ENCODE results near the gene HUWE1.
"Not testable (repeated sequence)": the region's sequence is repeated elsewhere in the genome, so short reads cannot be mapped to it uniquely, and the experiment has no call there.

Gene HUWE1, protein sequence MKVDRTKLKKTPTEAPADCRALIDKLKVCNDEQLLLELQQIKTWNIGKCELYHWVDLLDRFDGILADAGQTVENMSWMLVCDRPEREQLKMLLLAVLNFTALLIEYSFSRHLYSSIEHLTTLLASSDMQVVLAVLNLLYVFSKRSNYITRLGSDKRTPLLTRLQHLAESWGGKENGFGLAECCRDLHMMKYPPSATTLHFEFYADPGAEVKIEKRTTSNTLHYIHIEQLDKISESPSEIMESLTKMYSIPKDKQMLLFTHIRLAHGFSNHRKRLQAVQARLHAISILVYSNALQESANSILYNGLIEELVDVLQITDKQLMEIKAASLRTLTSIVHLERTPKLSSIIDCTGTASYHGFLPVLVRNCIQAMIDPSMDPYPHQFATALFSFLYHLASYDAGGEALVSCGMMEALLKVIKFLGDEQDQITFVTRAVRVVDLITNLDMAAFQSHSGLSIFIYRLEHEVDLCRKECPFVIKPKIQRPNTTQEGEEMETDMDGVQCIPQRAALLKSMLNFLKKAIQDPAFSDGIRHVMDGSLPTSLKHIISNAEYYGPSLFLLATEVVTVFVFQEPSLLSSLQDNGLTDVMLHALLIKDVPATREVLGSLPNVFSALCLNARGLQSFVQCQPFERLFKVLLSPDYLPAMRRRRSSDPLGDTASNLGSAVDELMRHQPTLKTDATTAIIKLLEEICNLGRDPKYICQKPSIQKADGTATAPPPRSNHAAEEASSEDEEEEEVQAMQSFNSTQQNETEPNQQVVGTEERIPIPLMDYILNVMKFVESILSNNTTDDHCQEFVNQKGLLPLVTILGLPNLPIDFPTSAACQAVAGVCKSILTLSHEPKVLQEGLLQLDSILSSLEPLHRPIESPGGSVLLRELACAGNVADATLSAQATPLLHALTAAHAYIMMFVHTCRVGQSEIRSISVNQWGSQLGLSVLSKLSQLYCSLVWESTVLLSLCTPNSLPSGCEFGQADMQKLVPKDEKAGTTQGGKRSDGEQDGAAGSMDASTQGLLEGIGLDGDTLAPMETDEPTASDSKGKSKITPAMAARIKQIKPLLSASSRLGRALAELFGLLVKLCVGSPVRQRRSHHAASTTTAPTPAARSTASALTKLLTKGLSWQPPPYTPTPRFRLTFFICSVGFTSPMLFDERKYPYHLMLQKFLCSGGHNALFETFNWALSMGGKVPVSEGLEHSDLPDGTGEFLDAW (N-terminal part only)
- long read RNA-seq, donor 1, partial matches to known transcripts, result 0 of 1 reads
- long read RNA-seq, donor 1, other reads (novel, unspliced or antisense), result 0 of 1 reads
- long read RNA-seq, donor 2, full-length matches to known transcripts, result 1 of 16 reads
- long read RNA-seq, donor 2, partial matches to known transcripts, result 15 of 16 reads
- long read RNA-seq, donor 2, other reads (novel, unspliced or antisense), result 0 of 16 reads
- long read RNA-seq, donor 3, partial matches to known transcripts, result 5 of 5 reads
- long read RNA-seq, donor 3, other reads (novel, unspliced or antisense), result 0 of 5 reads
- long read RNA-seq, donor 4, full-length matches to known transcripts, result 5 of 18 reads
- long read RNA-seq, donor 4, partial matches to known transcripts, result 13 of 18 reads
- long read RNA-seq, donor 4, other reads (novel, unspliced or antisense), result 0 of 18 reads
- long read RNA-seq, donor 5, partial matches to known transcripts, result 14 of 14 reads
- long read RNA-seq, donor 5, other reads (novel, unspliced or antisense), result 0 of 14 reads
- long read RNA-seq, donor 6, partial matches to known transcripts, result 5 of 5 reads
- long read RNA-seq, donor 6, other reads (novel, unspliced or antisense), result 0 of 5 reads
- long read RNA-seq, donor 7, partial matches to known transcripts, result 27 of 28 reads
- long read RNA-seq, donor 7, other reads (novel, unspliced or antisense), result 0 of 28 reads
- long read RNA-seq, donor 8, full-length matches to known transcripts, result 5 of 10 reads
- long read RNA-seq, donor 8, partial matches to known transcripts, result 5 of 10 reads
- long read RNA-seq, donor 8, other reads (novel, unspliced or antisense), result 0 of 10 reads

DNA sequence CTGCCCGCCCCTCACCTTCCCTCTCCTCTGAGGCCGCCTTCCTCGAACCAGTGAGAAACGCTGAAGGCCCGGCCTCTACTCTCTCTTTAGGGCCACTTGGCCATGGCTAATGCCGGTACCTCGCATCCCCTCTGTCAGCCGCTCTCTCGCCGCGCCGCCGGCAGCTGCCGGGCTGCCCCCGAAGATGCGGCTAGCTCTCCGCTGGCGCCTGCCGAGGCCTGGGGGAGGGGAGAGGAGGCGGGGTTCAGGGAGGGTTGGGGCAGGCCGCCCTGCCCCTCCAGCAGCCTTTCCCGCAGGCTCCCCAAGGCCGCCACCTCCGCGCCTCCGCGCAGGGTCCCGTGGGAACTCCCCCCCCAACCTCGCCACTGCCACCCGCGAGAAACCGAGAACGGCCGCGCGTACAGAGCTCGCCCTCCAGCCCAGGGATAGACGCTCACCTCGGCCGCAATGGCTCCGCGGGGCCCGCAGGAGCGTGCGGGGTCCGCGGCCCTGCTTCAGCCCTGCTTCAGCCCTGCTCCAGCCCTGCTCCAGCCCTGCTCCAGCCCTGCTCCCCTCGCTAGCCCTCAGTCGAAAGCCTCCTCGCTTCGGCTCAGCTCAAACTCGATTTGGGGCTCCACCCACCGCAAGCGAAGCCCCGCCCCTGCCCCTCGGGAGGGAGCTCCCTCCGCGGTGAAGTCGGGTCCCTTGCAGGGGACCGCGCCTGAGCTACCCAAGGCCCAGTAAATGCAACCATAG lies at the start of gene HUWE1:
TSS of gene HUWE1 (minus strand) at position 569 of the 735 bp plus-strand sequence. CDS start 32,612 bp downstream, outside the sequence.
- peak; percentile 82 for DNase-seq

DNA sequence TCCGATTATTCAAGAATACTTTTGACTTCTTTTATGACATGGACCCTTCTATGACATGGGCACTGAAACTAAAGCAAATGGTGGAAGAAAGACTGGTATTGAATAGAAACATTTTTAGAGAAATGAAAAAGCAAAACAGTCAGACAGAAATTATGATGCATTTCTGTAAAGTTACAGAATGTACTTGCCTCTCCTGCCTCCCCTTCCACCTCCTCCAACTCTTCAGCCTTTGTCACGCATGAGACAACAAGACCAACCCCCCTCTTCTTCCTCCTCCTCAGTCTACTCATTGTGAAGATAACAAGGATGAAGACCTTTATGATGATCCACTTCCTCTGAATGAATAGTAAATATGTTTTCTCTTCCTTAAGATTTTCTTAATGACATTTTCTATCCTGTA lies 46.3 kb upstream of the HUWE1 start:
- DNase-seq, result no peak

DNA sequence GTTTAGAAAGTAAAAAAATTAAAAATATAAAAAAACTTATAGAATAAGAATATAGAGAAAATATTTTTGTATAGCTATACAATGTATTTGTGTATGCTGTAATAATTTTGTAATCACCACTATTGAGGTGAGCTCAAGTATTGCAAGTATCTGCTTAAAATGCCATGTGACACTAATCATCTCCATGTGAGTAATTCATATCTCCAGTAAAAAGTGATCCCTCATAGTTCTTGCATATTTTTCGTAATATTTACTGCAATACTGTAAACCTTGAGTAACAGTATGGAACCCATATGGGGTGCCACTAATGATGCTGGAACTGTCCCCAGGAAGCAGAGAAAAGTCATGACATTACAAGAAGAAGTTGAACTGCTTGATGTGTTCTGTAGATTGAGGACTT lies 43.2 kb upstream of the HUWE1 start:
- no peak for DNase-seq

DNA sequence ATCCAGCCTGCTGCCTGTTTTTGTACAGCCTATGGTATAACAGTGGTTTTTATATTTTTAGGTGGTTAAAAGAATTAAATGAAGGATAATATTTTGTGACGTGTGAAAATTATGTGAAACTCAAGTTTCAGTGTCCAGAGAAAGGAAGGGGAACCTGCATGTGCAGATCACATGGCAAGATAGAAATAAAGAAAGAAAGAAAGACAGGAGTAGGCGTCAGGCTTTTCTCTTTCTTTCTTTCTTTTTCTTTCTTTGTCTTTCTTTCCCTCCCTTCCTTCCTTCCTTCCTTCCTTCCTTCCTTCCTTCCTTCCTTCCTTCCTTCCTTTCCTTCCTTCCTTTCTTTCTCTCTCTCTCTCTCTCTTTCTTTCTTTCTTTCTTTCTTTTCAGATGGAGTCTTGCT lies 42.0 kb upstream of the HUWE1 start:
- DNase-seq, result no peak

DNA sequence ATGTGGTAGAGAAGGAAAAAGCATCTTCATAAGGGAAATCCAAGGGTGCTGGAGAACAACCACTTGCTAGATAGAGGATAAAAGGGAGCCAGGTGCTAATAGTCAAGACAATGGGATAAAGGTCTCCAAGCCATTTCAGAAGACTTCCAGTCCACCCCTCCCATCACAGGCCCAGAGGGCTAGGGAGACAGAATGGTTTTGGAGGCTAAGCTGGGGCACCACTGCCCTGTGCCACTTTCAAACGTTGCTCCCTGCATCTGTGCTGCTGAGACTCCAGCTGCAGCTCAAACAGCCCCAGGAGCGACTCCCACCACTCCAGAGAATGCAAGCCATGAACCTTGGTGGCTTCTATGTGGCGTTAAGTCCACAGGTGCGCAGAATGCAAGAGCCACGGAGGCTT lies 38.4 kb upstream of the HUWE1 start:
- DNase-seq, result no peak

DNA sequence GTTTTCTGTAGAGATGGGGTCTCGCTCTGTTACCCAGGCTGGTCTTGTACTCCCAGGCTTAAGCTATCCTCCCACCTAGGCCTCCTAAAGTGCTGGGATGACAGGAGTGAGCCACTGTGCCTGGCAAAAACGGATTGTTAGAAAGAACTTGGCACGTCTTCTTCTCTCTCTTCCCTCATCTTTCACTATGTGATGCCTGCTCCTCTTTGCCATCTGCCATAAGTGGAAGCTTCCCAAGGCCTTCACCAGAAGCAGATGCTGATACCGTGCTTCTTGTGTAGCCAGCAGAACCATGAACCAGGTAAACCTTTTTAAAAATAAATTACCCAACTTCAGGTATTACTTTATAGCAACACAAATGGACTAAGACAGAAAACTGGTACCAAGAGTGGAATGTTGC lies 36.9 kb upstream of the HUWE1 start:
- DNase-seq, result no peak

DNA sequence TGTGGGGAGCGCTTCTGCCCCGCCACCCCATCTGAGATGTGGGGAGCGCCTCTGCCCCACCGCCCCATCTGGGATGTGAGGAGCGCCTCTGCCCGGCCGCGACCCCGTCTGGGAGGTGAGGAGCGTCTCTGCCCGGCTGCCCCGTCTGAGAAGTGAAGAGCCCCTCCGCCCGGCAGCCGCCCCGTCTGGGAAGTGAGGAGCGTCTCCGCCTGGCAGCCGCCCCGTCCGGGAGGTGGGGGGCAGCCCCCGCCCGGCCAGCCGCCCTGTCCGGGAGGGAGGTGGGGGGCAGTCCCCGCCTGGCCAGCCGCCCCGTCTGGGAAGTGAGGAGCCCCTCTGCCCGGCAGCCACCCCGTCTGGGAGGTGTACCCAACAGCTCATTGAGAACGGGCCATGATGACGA lies 35.1 kb upstream of the HUWE1 start:
- not testable (repeated sequence) for DNase-seq

DNA sequence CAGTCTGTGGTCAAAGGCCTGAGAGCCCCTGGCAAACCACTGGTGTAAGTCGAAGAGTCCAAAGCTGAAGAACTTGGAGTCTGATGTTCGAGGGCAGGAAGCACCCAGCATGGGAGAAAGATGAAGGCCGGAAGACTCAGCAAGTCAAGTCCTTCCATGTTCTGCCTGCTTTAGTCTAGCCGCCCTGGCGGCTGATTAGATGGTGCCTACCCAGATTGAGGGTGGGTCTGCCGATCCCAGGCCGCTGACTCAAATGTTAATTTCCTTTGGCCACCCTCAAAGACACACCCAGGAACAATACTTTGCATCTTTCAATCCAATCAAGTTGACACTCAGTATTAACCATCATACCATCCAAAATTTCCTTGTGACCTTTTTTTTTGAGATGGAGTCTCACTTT lies 33.1 kb upstream of the HUWE1 start:
- DNase-seq, result not testable (repeated sequence)

DNA sequence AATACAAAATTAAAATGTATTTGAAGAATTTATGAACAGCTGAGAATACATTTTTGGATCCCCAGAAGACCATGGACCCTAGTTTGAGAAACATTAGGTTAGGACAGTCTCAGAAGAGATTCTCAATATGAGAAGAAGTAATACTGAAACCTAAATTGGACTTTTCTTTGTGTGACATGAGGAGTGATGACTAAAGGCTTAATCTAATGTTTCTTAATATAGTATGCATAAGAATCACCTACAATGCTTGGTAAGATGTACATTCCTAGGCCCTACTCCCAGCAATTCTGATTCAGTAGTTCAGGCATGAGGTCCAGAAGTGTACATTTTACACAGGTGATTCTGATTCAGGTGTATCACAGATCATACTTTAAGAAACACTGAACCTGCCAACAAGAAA lies 31.6 kb upstream of the HUWE1 start:
- DNase-seq, result no peak

DNA sequence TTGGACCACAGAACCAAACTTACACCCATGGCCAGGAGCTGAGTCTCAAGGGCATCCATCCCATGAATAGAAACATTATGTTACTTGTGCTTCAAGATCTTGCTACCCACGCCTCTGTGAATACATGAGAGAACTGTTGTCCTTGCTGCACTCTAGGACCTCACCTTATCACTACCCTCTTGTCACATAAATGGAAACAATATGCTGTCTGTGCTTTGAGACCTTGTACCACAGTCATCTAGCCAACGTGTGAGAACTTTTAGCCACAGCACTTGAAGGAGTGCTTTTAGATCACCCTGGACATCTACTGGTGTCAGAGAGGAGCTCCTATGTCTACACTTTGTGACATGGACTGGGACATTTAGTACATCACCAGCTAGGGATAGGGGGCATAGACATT lies 30.7 kb upstream of the HUWE1 start:
- DNase-seq, result no peak

DNA sequence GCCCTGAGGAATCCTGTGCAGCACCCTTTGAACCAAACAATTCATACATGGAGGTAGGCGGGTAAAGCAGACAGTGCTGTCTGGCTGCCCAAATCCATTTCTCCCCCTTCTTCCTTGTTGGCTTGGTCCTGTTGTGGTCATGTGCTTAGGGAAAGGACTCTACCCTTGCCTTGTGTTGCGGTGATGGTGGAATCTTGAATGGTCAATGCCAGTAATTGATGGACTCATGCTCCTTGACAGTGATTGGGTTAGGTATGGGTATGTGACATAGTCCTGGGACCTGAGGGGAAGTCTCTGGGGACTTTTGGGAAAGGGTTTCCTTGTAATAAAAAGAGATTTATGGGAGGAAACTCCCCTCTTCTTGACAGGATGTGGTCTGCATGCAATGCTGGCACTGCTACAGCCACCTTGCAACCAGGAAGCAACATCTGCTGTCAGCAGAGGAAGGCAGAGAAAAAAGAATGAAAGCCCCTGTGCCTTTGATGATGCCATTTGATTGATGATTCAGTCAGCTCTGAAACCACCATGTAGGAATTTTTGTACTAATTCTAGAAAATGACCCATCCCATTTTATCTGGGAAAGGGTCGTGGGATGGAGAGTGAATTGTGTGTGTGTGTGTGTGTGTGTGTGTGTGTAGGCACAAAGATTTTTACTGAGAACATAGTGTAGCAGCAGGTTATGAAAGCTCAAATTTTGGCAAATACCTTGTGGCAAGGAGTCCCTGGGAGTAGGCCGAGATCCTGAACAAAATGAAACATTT lies 30.0 kb upstream of the HUWE1 start:
- no peak for DNase-seq

DNA sequence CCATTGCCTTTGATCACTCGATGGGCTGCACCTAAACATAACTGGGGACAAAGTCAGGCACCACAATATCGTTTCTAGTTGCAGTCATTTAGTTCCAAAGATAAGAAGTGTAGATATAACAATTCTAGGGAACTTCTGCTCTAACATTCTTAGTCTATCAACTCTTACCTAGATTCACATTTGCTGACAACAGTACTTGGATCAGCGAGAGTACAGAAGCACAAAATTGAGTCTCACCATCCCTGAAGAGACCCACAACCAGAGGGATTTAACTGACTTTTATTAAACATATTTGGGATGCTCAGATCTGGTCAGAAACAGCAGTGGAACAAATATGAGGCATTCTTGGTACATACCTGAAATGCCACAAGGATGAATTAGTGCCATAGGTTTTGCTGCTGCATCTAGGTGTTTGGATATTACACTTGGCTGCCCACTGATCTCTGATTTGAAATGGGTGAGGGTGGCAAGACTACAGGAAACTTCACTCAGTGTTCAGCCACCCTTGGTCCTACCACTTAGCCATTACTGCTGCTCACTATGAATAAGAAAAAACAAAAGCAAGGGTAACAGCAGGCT lies 28.9 kb upstream of the HUWE1 start:
- DNase-seq, result no peak

DNA sequence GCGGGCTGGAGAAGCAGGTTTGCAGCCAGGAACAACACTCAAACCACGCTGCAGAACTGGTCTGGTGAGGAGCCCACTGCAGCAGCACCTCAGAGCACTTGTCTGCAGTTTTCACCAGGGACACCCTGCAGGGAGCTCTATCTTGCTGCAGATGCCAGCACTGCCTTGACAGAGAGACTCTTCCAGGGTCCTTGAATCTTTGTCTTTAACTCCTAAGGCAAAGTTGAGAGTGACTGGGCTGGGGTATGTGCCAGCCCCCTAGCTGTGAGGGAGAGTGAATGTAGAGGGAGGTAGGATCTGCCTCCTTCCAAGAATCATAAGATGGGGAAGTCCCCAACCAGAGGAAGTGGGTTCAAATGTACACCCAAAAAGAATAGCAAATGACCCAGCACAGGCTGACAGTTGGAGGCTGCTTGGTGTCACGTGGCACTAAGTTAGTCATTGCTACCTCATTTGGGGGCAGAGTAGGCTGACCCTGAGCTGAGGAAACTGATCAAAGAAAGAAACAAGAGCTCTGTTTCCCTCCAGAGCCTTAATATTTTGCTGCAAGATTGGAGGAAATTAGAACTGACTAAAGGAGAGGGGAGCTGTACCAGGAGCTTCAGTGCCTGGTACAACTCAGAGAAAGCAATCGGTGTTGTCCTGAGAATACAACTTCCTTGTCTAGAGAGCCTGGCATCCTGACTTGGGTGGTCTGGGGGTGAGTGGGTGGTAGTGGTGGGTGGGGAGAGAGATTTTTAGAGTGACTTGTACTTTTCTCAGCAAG lies 28.2 kb upstream of the HUWE1 start:
- DNase-seq, result peak; percentile 2

DNA sequence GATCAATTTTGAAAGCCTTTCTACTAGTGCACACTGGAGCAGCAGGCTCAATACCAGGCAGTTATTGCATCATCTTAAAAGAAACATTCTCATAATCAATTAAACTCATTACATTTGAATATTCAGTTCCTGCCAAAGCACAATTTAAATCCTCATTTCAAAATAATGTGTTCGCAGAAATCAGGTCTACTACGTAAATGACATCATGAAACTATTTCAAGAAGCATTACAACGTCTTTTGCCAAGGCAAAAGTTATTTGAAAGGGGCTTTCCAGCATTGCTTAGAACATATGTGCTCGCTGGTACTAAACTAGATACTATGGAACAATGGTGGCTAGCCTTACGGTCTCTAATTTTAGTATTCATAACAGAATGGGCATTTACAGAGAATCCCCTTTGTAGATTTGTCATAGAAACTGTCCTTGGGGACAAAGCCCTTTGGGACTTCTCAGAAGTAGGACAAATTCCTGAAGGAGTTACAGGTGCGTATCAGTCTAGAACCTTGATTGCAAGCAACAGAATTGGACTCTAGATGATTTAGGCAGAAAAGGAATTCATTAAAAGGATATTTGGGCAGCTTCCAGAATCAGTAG lies 27.6 kb upstream of the HUWE1 start:
- no peak for DNase-seq

DNA sequence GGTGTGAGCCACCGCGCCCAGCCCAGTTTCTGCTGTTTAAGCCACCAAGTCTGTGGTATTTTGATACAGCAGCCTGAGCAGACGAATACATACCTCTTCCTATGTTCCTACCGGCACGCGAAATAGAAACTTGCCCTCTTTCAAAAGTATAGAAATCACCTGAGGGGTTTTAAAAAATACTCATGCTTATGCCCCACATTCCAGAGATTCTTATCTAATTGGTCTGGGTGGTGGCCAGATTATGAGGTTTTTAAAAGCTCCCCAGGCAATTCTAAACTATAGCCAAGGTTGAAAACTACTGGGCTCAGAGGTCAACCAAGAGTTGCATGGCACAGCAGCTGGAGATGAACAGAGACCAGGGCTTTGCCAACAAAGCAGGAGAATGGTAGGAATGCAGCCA lies 24.9 kb upstream of the HUWE1 start:
- no peak for DNase-seq

DNA sequence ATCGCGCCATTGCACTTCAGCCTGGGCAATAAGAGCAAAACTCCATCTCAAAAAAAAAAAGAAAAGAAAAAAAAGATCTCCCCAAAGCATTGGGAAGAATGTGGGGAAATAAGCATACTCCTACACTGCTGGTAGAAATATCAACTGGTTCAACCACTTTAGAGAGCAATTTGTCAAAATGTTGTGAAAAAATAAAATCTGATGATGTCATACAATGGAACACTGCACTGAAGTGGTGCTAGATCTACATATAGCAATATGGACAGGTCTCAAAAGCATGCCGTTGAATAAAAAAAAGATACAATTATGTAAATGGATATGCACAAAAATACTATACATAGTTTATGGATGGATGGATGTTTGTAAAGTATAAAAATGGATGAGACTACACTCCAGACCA lies 18.3 kb upstream of the HUWE1 start:
- no peak for DNase-seq

DNA sequence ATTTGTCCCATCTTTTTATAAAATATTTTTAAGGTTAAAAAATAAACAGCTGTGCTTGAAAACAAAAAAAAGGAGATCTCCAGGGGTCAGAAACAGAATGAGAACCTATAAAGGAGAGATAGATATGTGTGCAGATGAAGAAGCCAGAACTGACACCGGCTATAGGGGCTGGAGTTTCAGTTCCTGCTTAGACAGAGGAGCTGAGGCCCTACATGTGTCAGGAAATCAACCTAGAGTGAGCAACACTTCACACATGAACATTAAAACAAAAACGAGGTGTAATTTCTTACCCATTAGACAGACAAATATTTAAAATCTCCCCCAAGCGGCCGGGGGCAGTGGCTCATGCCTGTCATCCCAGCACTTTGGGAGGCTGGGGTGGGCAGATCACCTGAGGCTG lies 17.8 kb upstream of the HUWE1 start:
- no peak for DNase-seq
